NCI-H1092 (cell line): ENCODE measurements around the gene TBL3.

ENCODE experiments used
- DNase-seq: peaks from one replicate; lab custom pipeline; 2025; lab: John Stamatoyannopoulos, UW

The TBL3 gene

GRCh38 chr16:2016407-2016922 lies 44.6 kb downstream of the TBL3 start:
- DNase-seq: no peak

- DNase-seq: peak; percentile 35
Measured at GRCh38 chr16:2019518-2019920, 47.7 kb downstream of the TBL3 start, which contains the start of gene NPW. Gene NPW, plus strand, starts transcription at chr16:2019785.

GRCh38 chr16:2019921-2020831 lies 48.3 kb downstream of the TBL3 start:
- no peak for DNase-seq

GRCh38 chr16:2022723-2023091 lies 50.9 kb downstream of the TBL3 start:
- no peak for DNase-seq

DNA sequence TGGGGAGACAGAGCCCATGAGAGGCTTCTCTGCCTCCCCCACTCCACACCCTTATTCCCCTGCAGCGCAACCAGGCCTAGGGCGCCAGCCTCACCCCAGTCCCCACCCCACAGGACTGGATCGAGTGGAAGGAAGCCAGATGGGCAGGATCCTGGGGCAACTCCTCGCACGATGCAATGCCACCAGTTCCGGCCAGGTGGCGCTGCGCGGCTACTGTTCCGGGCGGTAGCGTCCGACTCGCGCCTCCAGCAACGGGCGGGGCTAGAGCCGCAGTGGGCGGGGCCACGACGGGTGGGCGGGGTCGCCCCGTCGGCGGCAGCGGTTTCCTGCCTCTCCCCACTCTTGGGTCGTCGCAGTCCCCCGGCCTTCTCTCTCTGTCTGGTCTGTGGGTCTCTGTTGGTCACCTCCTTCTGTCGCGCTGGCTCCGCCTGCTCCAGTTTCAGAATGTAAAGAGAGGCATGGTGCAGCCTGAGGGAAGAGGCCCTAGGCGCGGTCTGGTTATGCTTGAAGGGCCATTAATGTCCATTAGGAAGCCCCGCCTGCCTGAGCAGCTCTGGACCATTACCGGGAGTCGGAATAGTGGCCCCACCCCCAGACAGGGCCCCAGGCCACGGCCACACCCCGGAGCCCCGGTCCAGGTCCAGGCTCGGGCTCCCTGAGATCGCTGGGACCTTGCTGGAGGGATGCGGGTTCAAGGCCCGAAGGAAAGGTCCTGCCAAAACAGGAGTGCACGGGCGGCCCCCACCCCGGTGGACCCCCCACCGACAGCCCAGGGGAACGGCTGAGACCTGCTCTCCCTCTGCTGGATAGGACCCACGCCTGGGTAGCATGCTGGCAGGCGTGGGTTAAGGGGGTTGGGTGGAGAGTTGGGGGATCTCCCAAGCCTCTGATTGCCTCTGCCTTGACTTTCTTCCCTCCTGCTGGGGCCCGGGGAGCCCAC lies 51.5 kb downstream of the TBL3 start:
- peak; percentile 79 for DNase-seq

- no peak for DNase-seq
Measured at GRCh38 chr16:2024032-2024420, 52.2 kb downstream of the TBL3 start.

- no peak for DNase-seq
Measured at GRCh38 chr16:2025251-2025650, 53.4 kb downstream of the TBL3 start.

DNA sequence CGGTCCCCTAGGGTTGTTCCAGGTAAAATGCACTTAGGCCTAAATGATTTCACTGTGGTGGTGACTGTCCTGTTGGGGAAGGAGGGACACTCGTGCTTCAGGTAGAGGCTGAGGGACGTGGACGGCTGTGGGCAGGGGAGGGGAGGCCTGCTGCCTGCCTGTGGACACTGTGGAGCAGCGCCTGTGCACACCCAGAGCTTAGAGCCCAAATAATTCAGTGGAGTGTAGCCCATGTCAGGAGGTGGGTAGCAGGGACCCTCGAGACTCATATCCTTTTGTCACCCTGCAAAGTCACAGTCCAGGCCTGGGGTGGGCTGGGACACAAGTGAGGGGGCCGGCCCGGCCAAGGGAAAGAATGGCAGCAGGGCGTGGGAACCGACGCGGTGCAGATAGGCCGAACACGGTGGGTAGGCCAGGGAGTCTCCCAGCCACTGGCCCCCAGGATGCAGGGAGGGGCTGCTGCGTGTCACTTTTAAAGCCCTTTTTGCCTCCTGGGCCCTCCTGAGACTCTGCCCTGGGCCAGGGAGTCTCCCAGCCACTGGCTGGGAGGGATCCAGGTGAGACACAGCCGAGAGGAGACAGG lies 54.1 kb downstream of the TBL3 start:
- DNase-seq: no peak

- DNase-seq: no peak
Measured at GRCh38 chr16:2026461-2027023, 54.7 kb downstream of the TBL3 start, which contains the start of gene NHERF2. Gene NHERF2, plus strand, starts transcription at chr16:2026902. Its CDS starts 104 bp downstream, at chr16:2027006.

GRCh38 chr16:2027024-2028010 lies 55.5 kb downstream of the TBL3 start:
- no peak for DNase-seq

GRCh38 chr16:2028146-2028545 lies 56.3 kb downstream of the TBL3 start:
- no peak for DNase-seq

GRCh38 chr16:2028620-2029220 lies 56.9 kb downstream of the TBL3 start:
- no peak for DNase-seq

- no peak for DNase-seq
Measured at GRCh38 chr16:2029350-2029749, 57.5 kb downstream of the TBL3 start.

GRCh38 chr16:2030036-2030435 lies 58.2 kb downstream of the TBL3 start:
- no peak for DNase-seq

GRCh38 chr16:2031081-2031577 lies 59.3 kb downstream of the TBL3 start:
- no peak for DNase-seq
